Fibroblast of lung (primary cell): Measurements from ENCODE around the gene NDFIP2. TPM values are rescaled to one million over a fixed set of nuclear protein-coding genes. Genes with fewer than 3 reads are reported as not detected.

Experiments
- DNase-seq, 2 donors: peaks; one replicate each; pipeline versions ENCODE4 v3.0.0 to v3.0.0-alpha.2; 2010; ENCODE audit warnings: low read depth in 2 of 2
- H2AFZ ChIP-seq: 2 replicates; pipeline ENCODE4 v1.5.1; 2012; ENCODE audit warnings: low read length, control low read depth, inconsistent platforms
- H3K27ac ChIP-seq: 2 replicates; pipeline ENCODE4 v1.5.1; 2011; ENCODE audit warnings: low read length, control low read depth; ENCODE audit not compliant: insufficient read depth
- H3K27me3 ChIP-seq: 2 replicates; pipeline ENCODE4 v1.5.1; 2011; ENCODE audit warnings: mild to moderate bottlenecking, low read length; ENCODE audit not compliant: control insufficient read depth, insufficient read depth
- H3K36me3 ChIP-seq: 2 replicates; pipeline ENCODE4 v1.5.1; 2011; ENCODE audit warnings: low read length; ENCODE audit not compliant: control insufficient read depth, insufficient read depth
- H3K4me1 ChIP-seq: 2 replicates; pipeline ENCODE4 v1.5.1; 2011; ENCODE audit warnings: low read length; ENCODE audit not compliant: control insufficient read depth, insufficient read depth; ENCODE audit errors: extremely low read depth
- H3K4me2 ChIP-seq: 2 replicates; pipeline ENCODE4 v1.5.1; 2011; ENCODE audit warnings: low read length, control low read depth; ENCODE audit not compliant: insufficient read depth; ENCODE audit errors: extremely low read depth
- H3K4me3 ChIP-seq, 4 experiments: fragments of 200-600 bp in 1 of 4; sonication (generic) in 1 of 4; replicated peaks in 1 of 4; 2 replicates each; pipeline ENCODE4 v1.5.1; 2011 to 2016; ENCODE audit warnings: low read length in 4 of 4, low read depth in 3 of 4, mild to moderate bottlenecking in 3 of 4, control low read depth in 2 of 4, inconsistent platforms in 1 of 4, mixed read lengths in 1 of 4; ENCODE audit not compliant: insufficient read depth in 1 of 4; ENCODE audit errors: control extremely low read depth in 1 of 4
- H3K79me2 ChIP-seq: 2 replicates; pipeline ENCODE4 v1.5.1; 2012; ENCODE audit warnings: mild to moderate bottlenecking, low read length, inconsistent platforms; ENCODE audit not compliant: control insufficient read depth, insufficient read depth
- H3K9ac ChIP-seq: 2 replicates; pipeline ENCODE4 v1.5.1; 2011; ENCODE audit warnings: mild to moderate bottlenecking, low read length, control low read depth; ENCODE audit not compliant: insufficient read depth
- H3K9me3 ChIP-seq: 2 replicates; pipeline ENCODE4 v1.5.1; 2012; ENCODE audit warnings: low read depth, low read length; ENCODE audit not compliant: control insufficient read depth, insufficient read depth
- H4K20me1 ChIP-seq: 2 replicates; pipeline ENCODE4 v1.5.1; 2011; ENCODE audit warnings: low read length; ENCODE audit not compliant: control insufficient read depth, insufficient read depth; ENCODE audit errors: extremely low read depth
- CTCF ChIP-seq, 2 donors: IDR thresholded peaks in 1 of 2; conservative IDR thresholded peaks in 1 of 2; 1 replicate in 1 of 2; 2 replicates in 1 of 2; pipeline ENCODE4 v1.5.1; 2011 to 2012; ENCODE audit warnings: low read length in 2 of 2, control low read depth in 1 of 2, inconsistent platforms in 1 of 2, low read depth in 1 of 2, mild to moderate bottlenecking in 1 of 2
- EZH2 ChIP-seq: IDR thresholded peaks from 2 replicates; pipeline ENCODE4 v1.5.1; 2012; ENCODE audit warnings: low read length, control low read depth, mild to moderate bottlenecking; ENCODE audit errors: missing control alignments
- polyA plus RNA-seq, 2 donors: library from polyadenylated mRNA; depleted of rRNA in 1 of 2; stranded (reverse) in 1 of 2; unstranded in 1 of 2; fragments of >200 nt; gene quantifications; 2 replicates each; pipeline ENCODE4 v1.2.1, GENCODE V29; 2011 to 2012; ENCODE audit warnings: missing spikeins in 1 of 2
- total RNA-seq: library from RNA; depleted of rRNA; stranded (reverse); fragments of >200 nt; gene quantifications from 2 replicates; pipeline ENCODE4 v1.2.1, GENCODE V29; 2014

Gene NDFIP2
- total and polyA plus RNA-seq, 2 donors (not counting 1 experiment from before 2014, with no cell fraction given), result 39.1 to 46.4 TPM

- Histone ChIP-seq H4K20me1 (no peaks in the 10 kb centered on the region), H3K27ac (no peak overlapping the region), H3K4me1 (peaks cover under 1% of the 10 kb centered on the region), H3K9me3 (no peaks in the 10 kb centered on the region), H3K9ac (no peak overlapping the region), H3K4me2 (no peak overlapping the region), H3K27me3 (no peaks in the 10 kb centered on the region), H3K4me3 (no peak overlapping the region), H2AFZ (no peak overlapping the region), H3K36me3 (no peaks in the 10 kb centered on the region), H3K79me2 (no peaks in the 10 kb centered on the region)
- TF ChIP-seq CTCF (conservative IDR thresholded peaks at IDR 0.05 in 1 of 2, IDR thresholded peaks at IDR 0.05 in 1 of 2; ENCODE audit: low read depth in 1 of 2, low read length in 2 of 2) (no peak), EZH2 (no peak)
- no peak for DNase-seq
Measured at GRCh38 chr13:79445968-79446645, 34.8 kb upstream of the NDFIP2 start.

GRCh38 chr13:79447141-79447540 is 33.8 kb upstream of the NDFIP2 start:
- DNase-seq, result no peak
- no peak for TF ChIP-seq EZH2
- no peak for TF ChIP-seq CTCF (conservative IDR thresholded peaks at IDR 0.05 in 1 of 2, IDR thresholded peaks at IDR 0.05 in 1 of 2; ENCODE audit: low read depth in 1 of 2, low read length in 2 of 2)
- H3K79me2 ChIP-seq, result no peaks in the 10 kb centered on the region
- H3K9ac ChIP-seq, result no peak overlapping the region
- no peak overlapping the region for H3K4me3 ChIP-seq
- no peak overlapping the region for H3K4me2 ChIP-seq
- no peak overlapping the region for H3K27ac ChIP-seq
- no peaks in the 10 kb centered on the region for H3K27me3 ChIP-seq
- no peak overlapping the region for H2AFZ ChIP-seq
- no peaks in the 10 kb centered on the region for H4K20me1 ChIP-seq
- no peaks in the 10 kb centered on the region for H3K9me3 ChIP-seq
- peaks cover 6% of the 10 kb centered on the region for H3K4me1 ChIP-seq
- no peaks in the 10 kb centered on the region for H3K36me3 ChIP-seq

- H3K4me1 ChIP-seq, result peaks cover 8% of the 10 kb centered on the region
- no peaks in the 10 kb centered on the region for H3K9me3 ChIP-seq
- no peak overlapping the region for H3K4me3 ChIP-seq
- no peaks in the 10 kb centered on the region for H3K79me2 ChIP-seq
- DNase-seq, result no peak
- H3K36me3 ChIP-seq, result no peaks in the 10 kb centered on the region
- H4K20me1 ChIP-seq, result no peaks in the 10 kb centered on the region
- TF ChIP-seq CTCF (conservative IDR thresholded peaks at IDR 0.05 in 1 of 2, IDR thresholded peaks at IDR 0.05 in 1 of 2; ENCODE audit: low read depth in 1 of 2, low read length in 2 of 2) (no peak), EZH2 (no peak)
- no peak overlapping the region for H2AFZ ChIP-seq
- no peak overlapping the region for H3K27ac ChIP-seq
- H3K9ac ChIP-seq, result no peak overlapping the region
- no peaks in the 10 kb centered on the region for H3K27me3 ChIP-seq
- no peak overlapping the region for H3K4me2 ChIP-seq
Measured at GRCh38 chr13:79447741-79448140, 33.2 kb upstream of the NDFIP2 start.
